Smooth muscle cell of the brain vasculature (primary cell): ENCODE measurements around the gene SYNE3.

ENCODE experiments used
- DNase-seq: peaks from one replicate; pipeline ENCODE4 v3.0.0-alpha.2; 2012; ENCODE audit warnings: low read depth, low spot score

SYNE3 gene

DNA sequence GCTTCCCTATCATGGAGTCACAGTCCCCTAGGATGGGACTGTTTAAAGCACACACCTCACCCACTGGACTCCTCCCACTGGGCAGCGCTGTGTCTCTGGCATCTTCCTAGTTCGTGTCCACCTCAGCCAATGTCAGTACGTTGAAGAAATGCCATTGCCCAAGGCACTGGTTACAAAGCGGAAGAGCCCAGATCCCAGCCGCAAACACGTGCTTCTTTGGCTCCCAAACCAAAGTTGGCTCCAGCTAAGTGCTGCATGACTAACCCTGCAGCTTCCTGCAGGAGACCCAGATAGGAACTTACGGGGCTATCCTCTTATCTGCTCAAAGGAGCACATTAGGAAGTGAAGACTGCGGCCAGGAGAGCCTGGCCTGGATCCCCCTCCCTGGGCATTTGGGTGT is 9.3 kb downstream of the SYNE3 start:
- DNase-seq = no peak

GRCh38 chr14:95505030-95505589 is 11.3 kb downstream of the SYNE3 start:
- DNase-seq = no peak

DNA sequence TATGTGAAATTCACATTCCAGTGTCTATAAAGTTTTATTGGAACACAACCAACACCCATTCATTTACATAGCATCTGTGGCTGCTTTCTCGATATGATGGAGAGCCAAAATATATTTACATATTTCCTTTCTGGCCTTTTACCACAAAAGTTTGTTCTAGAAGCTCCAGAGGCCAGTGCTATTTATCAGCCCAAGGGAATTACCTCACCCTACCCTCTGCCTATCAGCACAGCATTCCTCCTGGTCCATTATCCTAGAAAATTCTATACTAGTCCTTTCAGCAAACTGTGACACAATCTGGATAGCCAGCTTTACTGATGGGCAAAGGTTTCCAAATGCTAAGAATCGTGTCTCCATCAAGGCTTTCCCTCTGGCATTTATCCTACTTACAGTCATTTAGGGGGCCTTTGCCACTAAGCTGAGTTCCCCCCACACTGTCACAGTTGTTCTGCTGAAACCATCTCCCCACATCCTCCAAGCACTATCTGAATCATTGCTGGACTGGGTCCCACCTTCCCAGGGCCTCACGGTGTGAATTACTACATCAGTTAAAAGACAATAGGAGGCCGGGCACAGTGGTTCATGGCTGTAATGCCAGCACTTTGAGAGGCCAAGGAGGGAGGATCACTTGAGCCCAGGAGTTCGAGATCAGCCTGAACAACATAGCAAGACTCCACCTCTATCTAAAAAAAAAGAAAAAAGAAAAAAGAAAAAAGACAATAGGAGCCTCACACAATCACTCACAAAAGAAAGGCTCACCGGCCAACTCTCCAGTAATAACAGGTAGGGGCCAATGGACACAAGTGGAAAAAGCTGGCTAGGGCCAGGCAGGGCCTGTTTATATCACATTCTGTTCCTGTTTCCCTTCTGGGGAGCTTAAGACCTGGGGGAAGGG is 12.1 kb downstream of the SYNE3 start:
- DNase-seq = no peak

DNA sequence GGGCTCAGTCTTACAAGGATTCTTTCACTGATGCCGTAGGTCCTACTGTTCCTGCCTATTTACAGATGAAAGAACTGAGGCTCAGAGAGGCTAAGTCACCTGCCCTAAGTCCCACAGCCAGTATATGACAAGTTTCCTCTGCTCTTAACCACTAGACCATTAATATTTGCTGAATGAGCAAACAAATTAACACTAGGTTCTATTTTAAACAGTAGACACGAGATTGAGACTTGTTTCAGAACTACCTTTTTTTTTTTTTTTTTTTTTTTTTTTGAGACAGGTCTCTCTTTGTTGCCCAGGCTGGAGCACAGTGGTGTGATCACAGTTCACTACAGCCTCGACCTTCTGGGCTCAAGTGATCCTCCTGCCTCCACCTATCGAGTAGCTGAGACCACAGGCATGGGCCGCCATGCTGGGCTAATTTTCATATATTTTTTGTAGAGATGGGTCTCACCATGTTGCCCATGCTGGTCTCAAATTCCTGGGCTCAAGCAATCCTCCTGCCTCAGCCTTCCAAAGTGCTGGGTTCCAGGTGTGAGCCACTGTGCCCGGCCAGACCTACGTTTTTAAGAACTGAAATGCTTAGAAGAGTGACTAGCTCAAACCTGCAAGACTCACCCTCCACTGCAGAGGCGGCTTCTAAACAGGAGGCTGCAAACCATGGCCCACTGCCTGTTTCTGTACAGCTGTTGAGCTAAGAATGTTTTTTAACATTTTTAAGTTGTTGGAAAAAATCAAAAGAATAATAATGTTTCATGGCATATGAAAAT is 12.9 kb downstream of the SYNE3 start:
- DNase-seq = no peak

GRCh38 chr14:95502381-95502950 is 14.0 kb downstream of the SYNE3 start:
- DNase-seq = no peak

GRCh38 chr14:95500772-95501401 is 15.6 kb downstream of the SYNE3 start:
- DNase-seq = no peak

DNA sequence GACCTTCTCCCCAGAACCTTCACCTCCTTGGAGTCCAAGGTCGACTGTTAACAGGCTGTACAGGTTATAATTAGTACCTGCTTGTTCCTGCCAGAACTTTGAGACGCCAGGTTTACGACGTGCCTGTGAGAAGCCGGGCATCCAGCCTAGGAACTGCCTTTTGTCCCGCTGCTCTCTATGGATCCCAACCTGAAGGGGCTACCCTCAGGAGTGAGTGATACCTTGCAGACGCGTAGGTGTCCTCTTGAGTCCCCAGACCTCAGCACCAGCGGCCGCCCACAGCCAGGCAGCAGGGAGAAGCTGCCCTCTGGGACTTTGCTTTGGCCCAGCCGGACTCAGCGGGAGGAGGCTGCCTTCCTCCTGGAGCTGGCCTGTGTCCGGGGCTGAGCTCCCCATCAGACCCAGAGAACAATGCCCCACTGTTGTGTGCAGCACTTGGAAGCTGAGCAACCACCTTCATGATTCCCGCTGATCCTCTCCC is 16.2 kb downstream of the SYNE3 start:
- no peak for DNase-seq

DNA sequence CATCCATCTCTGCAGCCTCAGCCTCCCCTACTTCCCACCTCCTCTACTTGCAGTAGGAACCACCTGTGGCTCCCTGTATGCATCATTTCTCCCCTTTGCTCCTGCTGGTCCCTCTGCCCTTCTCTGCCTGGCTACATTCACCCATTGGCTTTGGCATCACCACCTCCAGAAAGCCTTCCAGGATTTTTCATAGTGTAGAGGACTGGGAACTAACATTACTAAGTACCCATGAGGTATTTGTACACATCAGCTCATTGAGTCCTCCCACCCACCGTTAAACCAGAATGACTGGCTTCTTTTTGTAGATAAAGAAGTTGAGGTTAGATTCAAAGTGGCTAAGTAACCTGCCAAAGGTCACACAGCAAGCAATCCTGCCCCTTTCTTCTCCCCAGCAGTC is 17.1 kb downstream of the SYNE3 start:
- no peak for DNase-seq

GRCh38 chr14:95498622-95499353 is 17.7 kb downstream of the SYNE3 start:
- no peak for DNase-seq

DNA sequence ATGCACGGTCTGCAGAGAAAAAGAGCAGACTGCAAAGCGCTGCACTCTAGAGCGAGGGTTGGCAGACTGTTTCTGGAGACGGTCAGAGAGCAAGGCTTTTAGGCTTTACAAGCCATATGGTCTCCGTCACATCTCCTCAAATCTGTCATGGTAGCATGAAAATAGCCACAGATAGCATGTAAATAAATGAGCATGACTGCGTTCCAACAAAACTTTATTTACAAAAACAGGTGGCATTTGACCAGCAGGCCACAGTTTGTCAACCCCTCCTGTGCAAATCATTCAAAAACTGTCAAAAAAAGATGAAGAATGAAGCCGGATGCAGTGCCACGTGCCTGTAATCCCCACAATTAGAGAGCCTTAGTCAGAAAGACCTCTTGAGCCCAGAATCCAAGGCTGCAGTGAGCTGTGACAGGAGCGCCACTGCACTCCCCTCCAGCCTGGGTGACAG is 18.9 kb downstream of the SYNE3 start:
- DNase-seq = no peak

DNA sequence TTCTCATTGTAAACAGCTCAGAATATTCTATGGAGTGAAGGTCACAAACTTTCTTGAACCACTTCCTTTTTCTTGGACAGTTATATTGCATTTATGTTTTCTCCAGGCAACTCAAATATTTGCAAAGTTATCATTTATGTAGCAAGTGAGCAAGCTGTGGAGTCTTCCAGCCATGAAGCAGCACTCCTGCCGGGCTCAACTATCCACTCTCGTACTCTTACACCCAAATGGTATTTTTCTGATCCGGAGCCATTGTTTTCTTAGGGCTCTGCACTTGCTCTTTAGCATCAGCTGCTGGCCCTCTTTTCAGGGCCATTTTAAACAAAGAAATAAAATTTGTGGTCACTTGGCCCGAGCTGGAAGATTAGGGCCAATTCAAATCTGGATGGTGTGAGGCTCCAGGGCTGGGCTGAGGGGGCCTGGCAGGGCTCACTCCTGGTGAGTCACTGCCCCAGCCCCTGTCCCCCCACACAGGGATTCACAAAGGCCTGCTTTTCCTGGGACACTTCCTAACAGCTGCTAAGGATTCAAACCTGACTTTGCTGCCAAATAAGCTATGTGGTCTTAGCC is 19.7 kb downstream of the SYNE3 start:
- DNase-seq = no peak

GRCh38 chr14:95496111-95496681 is 20.3 kb downstream of the SYNE3 start:
- DNase-seq = no peak

DNA sequence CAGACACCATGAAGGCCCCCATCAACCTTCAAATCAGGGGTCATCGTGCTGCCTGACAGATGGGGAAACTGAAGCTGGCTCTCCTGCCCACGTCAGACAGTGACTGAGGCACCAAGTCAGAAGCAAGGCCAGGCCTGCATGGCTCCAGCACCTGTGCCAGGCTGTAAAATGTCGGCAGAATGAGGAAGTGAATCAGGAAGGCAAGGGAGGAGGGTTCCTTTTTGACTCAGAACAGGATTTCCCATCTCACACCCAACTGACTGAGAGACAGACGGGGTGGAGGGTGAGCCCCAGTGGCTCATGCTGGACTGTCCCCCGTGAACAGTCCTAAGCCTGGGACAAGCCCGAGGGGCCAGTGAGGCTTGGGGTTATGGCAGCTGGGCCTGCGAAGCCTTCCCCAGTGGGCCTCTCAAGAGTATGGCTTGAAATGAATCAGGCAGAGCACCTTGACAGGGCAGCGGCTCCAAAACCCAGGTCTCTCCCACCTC is 20.9 kb downstream of the SYNE3 start:
- DNase-seq = no peak

GRCh38 chr14:95495076-95495475 is 21.4 kb downstream of the SYNE3 start:
- DNase-seq = no peak

DNA sequence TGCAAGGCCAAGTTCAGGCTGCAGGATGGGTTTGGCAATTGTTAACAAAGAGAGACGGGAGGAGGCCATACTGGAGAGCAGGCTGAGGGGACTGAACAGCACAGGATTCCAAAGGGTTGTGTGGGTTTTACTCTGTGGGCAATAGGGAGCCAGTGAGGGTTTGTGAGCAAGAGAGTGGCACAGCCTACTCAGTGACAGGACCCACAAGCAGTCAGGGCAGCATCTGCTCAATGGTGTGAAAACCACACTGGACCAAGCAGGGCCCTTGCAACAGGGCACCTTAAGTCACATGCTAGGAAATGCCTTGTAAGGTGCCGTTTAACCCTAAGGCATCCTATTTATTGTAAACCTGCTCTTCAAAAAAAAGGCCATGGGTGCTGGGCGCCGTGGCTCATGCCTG is 22.0 kb downstream of the SYNE3 start:
- no peak for DNase-seq

- DNase-seq = no peak
Observed at GRCh38 chr14:95493976-95494375, 22.5 kb downstream of the SYNE3 start.

- no peak for DNase-seq
Observed at GRCh38 chr14:95493503-95493902, 22.9 kb downstream of the SYNE3 start.

- DNase-seq = no peak
Observed at GRCh38 chr14:95491936-95492608, 24.4 kb downstream of the SYNE3 start.

GRCh38 chr14:95490727-95491451 is 25.6 kb downstream of the SYNE3 start:
- no peak for DNase-seq
